Tibial artery (tissue), 4 donors: ENCODE measurements around the gene APLP1.

Experiments used
- DNase-seq, 2 donors: peaks; one replicate each; pipeline ENCODE4 v3.0.0-alpha.2; 2019
- H3K27ac ChIP-seq, 2 donors: fragments of 200-600 bp; sonication (generic) in 1 of 2; 1 replicate in 1 of 2; 2 replicates in 1 of 2; pipeline ENCODE4 v1.5.1; 2018 to 2019; ENCODE audit warnings: mild to moderate bottlenecking in 1 of 2
- H3K27me3 ChIP-seq, 2 donors: fragments of 200-600 bp; sonication (generic) in 1 of 2; one replicate each; pipeline versions ENCODE4 v1.5.1 to v1.6.0; 2016 to 2019
- H3K36me3 ChIP-seq, 3 donors: fragments of 200-600 bp; sonication (generic) in 2 of 3; one replicate each; pipeline ENCODE4 v1.5.1; 2016 to 2019; ENCODE audit warnings: mild to moderate bottlenecking in 2 of 3
- H3K4me1 ChIP-seq, 4 donors: fragments of 200-600 bp; sonication (generic) in 2 of 4; 1 replicate in 3 of 4; 2 replicates in 1 of 4; pipeline ENCODE4 v1.5.1; 2016 to 2019
- H3K4me3 ChIP-seq, 2 donors: fragments of 200-600 bp; sonication (generic) in 1 of 2; 1 replicate in 1 of 2; 2 replicates in 1 of 2; pipeline ENCODE4 v1.5.1; 2018 to 2019; ENCODE audit warnings: mild to moderate bottlenecking in 2 of 2
- H3K9me3 ChIP-seq, 3 donors: fragments of 200-600 bp; sonication (generic) in 1 of 3; one replicate each; pipeline ENCODE4 v1.5.1; 2016 to 2019
- CTCF ChIP-seq, 2 experiments: fragments of 200-600 bp in 1 of 2; fragments of 450-650 bp in 1 of 2; IDR thresholded peaks; one replicate each; pipeline ENCODE4 v1.5.1; 2017 to 2019; ENCODE audit warnings: antibody characterized with exemption in 2 of 2, mild to moderate bottlenecking in 1 of 2, moderate library complexity in 1 of 2
- intact Hi-C: fragments of 100-400 bp; cut with DNase I; formaldehyde crosslinking; loops from one replicate; pipeline ENCODE4 v1.15.0; 2023; ENCODE audit warnings: low total_unique reads

APLP1 gene

GRCh38 chr19:35899547-35900214 lies 31.3 kb downstream of the APLP1 start:
- DNase-seq, result peak; percentile 68 to 86
- Histone ChIP-seq H3K27me3 (no peaks in the 10 kb centered on the region), H3K4me1 (peaks cover 0 to 27% (median 13%) of the 10 kb centered on the region in 4 donors), H3K9me3 (no peaks in the 10 kb centered on the region), H3K36me3 (peaks cover 0 to 25% (median 21%) of the 10 kb centered on the region in 3 donors), H3K4me3 (peak overlapping the region; percentile 60 to 85), H3K27ac (peak overlapping the region; percentile 72 to 74)
- intact Hi-C loops, result no loop called here
- TF ChIP-seq CTCF (IDR thresholded peaks at IDR 0.05), result no peak

GRCh38 chr19:35901055-35901644 lies 32.8 kb downstream of the APLP1 start:
- Histone ChIP-seq H3K27me3 (no peaks in the 10 kb centered on the region), H3K4me1 (peaks cover 0 to 27% (median 13%) of the 10 kb centered on the region in 4 donors), H3K4me3 (peak overlapping the region; percentile 60 to 85), H3K36me3 (peaks cover 0 to 10% (median 8%) of the 10 kb centered on the region in 3 donors), H3K27ac (peak overlapping the region in 1 of 2 donors; percentile 72), H3K9me3 (no peaks in the 10 kb centered on the region)
- TF ChIP-seq CTCF (IDR thresholded peaks at IDR 0.05), result no peak
- DNase-seq, result no peak
- intact Hi-C loops, result no loop called here

- no peak for TF ChIP-seq CTCF (IDR thresholded peaks at IDR 0.05)
- no peak within 1 kb of the TSS for H3K27ac ChIP-seq
- no peak for DNase-seq
- H3K36me3 ChIP-seq, result peaks cover 0 to 1% (median 0%) of the 10 kb centered on the region in 3 donors
- intact Hi-C loops, result no loop called here
- no peaks in the 10 kb centered on the region for H3K9me3 ChIP-seq
- no peaks in the 10 kb centered on the region for H3K27me3 ChIP-seq
- peak within 1 kb of the TSS in 1 of 2 donors; percentile 15 for H3K4me3 ChIP-seq
- H3K4me1 ChIP-seq, result peaks cover 0 to 27% (median 13%) of the 10 kb centered on the region in 4 donors
These were observed 33.7 kb downstream of the APLP1 start, which contains the start of gene HCST for GRCh38 chr19:35901854-35902661. Gene HCST, plus strand, starts transcription at chr19:35902529. Its CDS starts 65 bp downstream, at chr19:35902594.

GRCh38 chr19:35902870-35903475 lies 34.6 kb downstream of the APLP1 start:
- Histone ChIP-seq H3K4me3 (peak overlapping the region in 1 of 2 donors; percentile 15), H3K9me3 (no peaks in the 10 kb centered on the region), H3K27ac (no peak overlapping the region), H3K36me3 (no peaks in the 10 kb centered on the region), H3K4me1 (peaks cover 0 to 20% (median 11%) of the 10 kb centered on the region in 4 donors), H3K27me3 (no peaks in the 10 kb centered on the region)
- DNase-seq, result no peak
- TF ChIP-seq CTCF (IDR thresholded peaks at IDR 0.05), result no peak
- intact Hi-C loops, result no loop called here

- Histone ChIP-seq H3K4me1 (peaks cover 0 to 13% (median 4%) of the 10 kb centered on the region in 4 donors), H3K27ac (no peak overlapping the region), H3K27me3 (no peaks in the 10 kb centered on the region), H3K4me3 (no peak overlapping the region), H3K36me3 (no peaks in the 10 kb centered on the region), H3K9me3 (no peaks in the 10 kb centered on the region)
- TF ChIP-seq CTCF (IDR thresholded peaks at IDR 0.05), result no peak
- DNase-seq, result peak; percentile 78 to 86
- intact Hi-C loops, result no loop called here
These were observed 35.3 kb downstream of the APLP1 start for GRCh38 chr19:35903550-35904179.
